ENCODE results near the gene CAPZB. TPM values are rescaled to one million over a fixed set of nuclear protein-coding genes. Genes with fewer than 3 reads are reported as not detected.
A peak's percentile ranks its signal among the peaks of the same experiment; 100 is the strongest.

Gene CAPZB
- total RNA-seq, 4 donors from 2014 or later: 107 to 210 (median 119) TPM

- H3K36me3 ChIP-seq: peaks cover 0 to 75% (median 0%) of the 10 kb centered on the region in 3 donors
- H3K27ac ChIP-seq: peak overlapping the region in 1 of 4 donors; percentile 21
- H3K4me3 ChIP-seq: no peak overlapping the region
- TF ChIP-seq CTCF (IDR thresholded peaks at IDR 0.05) (no peak), POLR2A (IDR thresholded peaks at IDR 0.05) (no peak)
- no peaks in the 10 kb centered on the region for H3K9me3 ChIP-seq
- H3K4me1 ChIP-seq: peaks cover 0 to 13% (median 0%) of the 10 kb centered on the region in 4 donors
- DNase-seq: no peak
- H3K27me3 ChIP-seq: no peaks in the 10 kb centered on the region
Measured at GRCh38 chr1:19342062-19342750, 143.1 kb downstream of the CAPZB start.

DNA sequence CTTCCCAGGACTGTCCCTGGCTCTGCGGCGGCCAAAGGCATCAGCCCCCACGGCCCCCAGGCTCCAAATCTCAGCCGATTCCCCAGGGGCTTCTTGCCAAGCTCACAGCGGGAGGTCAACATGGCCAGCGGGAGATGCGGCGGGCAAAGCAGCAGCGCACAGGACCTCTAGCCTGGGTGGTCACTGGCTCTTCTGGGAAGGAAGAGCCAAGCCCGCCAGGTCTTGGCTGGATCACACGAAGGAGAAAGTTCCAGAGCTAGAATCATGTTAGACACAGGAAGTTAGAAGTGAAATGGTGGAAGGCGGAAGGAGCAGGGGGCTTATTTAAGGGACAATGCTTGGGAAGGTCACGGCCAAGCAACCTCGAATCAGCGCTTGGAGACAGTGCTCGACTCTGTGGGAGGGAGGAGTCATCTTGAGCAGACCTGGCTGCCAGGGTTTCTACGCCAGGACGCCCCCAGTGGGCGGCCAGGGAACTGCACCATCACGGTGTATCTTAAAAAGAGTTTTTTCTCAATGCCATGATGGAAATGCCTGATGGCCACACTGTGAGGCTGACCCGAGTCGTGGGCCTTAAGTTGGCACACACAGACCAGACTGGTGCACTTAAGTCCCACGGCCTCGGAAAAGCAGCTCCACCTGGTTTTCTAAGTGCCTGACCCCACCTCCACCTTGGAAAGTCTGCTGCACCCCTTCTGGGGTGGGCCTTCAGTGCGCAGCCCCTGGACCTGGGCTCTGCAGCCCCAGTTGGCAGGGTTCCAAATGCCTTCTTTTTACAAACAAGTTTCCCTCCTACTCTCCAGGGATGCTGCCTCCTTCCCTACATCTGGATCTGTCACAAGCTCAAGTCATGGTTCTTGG, 143.9 kb downstream of the CAPZB start:
- Histone ChIP-seq H3K36me3 (peaks cover 0 to 75% (median 0%) of the 10 kb centered on the region in 3 donors), H3K9me3 (no peaks in the 10 kb centered on the region), H3K27ac (no peak overlapping the region), H3K27me3 (no peaks in the 10 kb centered on the region), H3K4me1 (peaks cover 0 to 13% (median 0%) of the 10 kb centered on the region in 4 donors), H3K4me3 (no peak overlapping the region)
- peak; percentile 45 to 90 (median 83) for TF ChIP-seq CTCF (IDR thresholded peaks at IDR 0.05)
- no peak for TF ChIP-seq POLR2A (IDR thresholded peaks at IDR 0.05)
- DNase-seq: peak; percentile 60 to 89 (median 80)

DNA sequence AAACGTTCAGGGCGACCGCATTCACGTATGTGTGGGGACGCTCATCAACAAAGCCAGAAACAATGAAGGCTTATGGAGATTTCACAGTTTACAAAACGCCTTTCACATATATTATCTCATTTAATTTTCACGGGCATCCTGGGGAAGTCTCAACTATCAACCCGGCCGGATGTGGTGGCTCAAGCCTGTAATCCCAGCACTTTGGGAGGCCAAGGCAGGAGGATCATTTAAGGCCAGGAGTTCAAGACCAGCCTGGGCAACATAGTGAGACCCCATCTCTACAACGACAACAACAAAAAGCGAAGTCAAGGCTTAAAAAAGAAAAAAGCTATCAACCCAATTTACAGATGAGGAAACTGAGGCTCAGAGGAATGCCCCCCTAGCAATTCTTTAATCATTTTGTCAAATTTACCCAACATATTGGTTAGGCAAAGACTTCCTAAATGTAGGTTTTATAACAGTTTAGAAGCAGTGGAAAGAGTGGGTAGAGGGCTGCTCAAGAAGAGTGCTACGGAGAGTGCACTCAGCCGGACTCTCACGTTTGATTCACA, 144.9 kb downstream of the CAPZB start:
- H3K27ac ChIP-seq: no peak overlapping the region
- H3K36me3 ChIP-seq: peaks cover 0 to 70% (median 0%) of the 10 kb centered on the region in 3 donors
- no peak overlapping the region for H3K4me3 ChIP-seq
- no peak for TF ChIP-seq POLR2A (IDR thresholded peaks at IDR 0.05)
- no peak for TF ChIP-seq CTCF (IDR thresholded peaks at IDR 0.05)
- H3K27me3 ChIP-seq: no peaks in the 10 kb centered on the region
- H3K9me3 ChIP-seq: no peaks in the 10 kb centered on the region
- H3K4me1 ChIP-seq: peaks cover 0 to 13% (median 0%) of the 10 kb centered on the region in 4 donors
- no peak for DNase-seq

DNA sequence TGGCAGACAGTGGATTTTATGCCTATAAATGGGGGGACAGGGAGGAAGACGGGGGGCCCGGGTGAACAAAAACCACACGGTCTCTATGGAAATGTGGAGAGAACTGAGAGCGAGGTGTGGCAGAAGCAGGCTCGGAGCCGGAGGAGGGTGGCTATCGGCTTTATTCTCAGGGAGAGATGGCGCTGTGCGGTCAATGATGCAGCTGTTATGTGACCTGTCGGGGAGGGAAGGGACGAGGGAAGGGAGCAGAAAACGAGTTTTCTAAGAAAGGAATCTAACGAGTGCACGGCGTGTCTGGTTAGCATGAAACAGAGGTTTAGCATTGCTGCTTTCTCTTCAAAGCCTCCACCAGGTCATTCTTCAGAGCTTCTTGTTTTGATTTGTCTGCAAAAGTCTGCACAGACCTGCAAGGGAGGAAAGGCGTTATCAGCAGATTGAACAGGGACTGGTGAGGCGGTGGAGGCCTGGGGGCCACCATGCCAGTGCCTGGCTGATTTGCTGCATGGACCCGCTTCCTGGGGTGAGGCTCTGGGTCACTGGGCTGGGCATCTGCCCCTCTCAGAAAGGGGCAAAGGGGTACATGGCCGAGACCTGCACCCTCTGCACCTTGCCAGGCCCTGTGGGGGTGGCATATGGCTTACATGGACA, 146.0 kb downstream of the CAPZB start:
- TF ChIP-seq CTCF (IDR thresholded peaks at IDR 0.05) (no peak), POLR2A (IDR thresholded peaks at IDR 0.05) (no peak)
- DNase-seq: no peak
- H3K4me1 ChIP-seq: peaks cover 0 to 3% (median 0%) of the 10 kb centered on the region in 4 donors
- H3K27me3 ChIP-seq: no peaks in the 10 kb centered on the region
- no peaks in the 10 kb centered on the region for H3K9me3 ChIP-seq
- no peak overlapping the region for H3K27ac ChIP-seq
- H3K4me3 ChIP-seq: no peak overlapping the region
- peaks cover 0 to 59% (median 0%) of the 10 kb centered on the region in 3 donors for H3K36me3 ChIP-seq

DNA sequence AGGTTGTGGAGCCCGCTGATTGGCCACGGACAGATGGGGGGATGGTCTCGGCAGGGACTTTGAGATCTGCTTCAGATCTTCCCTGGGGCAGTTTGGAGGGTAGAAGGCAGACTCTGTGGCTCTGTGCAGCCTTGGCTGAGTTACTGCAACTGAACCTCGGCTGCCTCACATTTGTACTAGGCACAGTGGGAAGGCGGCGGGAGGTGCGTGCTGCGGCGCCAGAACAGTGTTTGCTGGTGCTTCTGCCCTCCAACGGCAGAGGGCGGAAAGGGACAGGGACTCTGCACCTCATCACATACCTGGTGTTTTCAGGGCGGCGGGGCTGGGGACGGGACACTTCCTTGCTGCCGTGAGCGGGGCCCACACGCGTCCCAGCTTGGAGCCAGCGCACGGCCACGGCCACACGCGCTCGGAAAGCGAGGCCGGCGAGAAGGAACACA, 147.0 kb downstream of the CAPZB start:
- no peaks in the 10 kb centered on the region for H3K9me3 ChIP-seq
- H3K36me3 ChIP-seq: peaks cover 0 to 49% (median 0%) of the 10 kb centered on the region in 3 donors
- no peaks in the 10 kb centered on the region for H3K4me1 ChIP-seq
- H3K27me3 ChIP-seq: no peaks in the 10 kb centered on the region
- no peak overlapping the region for H3K4me3 ChIP-seq
- TF ChIP-seq CTCF (IDR thresholded peaks at IDR 0.05) (peak in 3 of 6 experiments; percentile 55 to 58 (median 55)), POLR2A (IDR thresholded peaks at IDR 0.05) (no peak)
- no peak overlapping the region for H3K27ac ChIP-seq
- peak in 2 of 3 donors; percentile 71 to 75 for DNase-seq
